Mucosa of rectum (tissue), 2 donors: Measurements from ENCODE around the gene SELE.

Source experiments
- H3K27ac ChIP-seq, 2 donors: one replicate each; pipeline ENCODE4 v1.7.0; 2013; ENCODE audit warnings: inconsistent platforms in 2 of 2, low read depth in 2 of 2, low read length in 2 of 2
- H3K27me3 ChIP-seq, 2 donors: one replicate each; pipeline ENCODE4 v1.7.0; 2013; ENCODE audit warnings: low read length in 2 of 2; ENCODE audit not compliant: control insufficient read depth in 2 of 2, insufficient read depth in 2 of 2
- H3K36me3 ChIP-seq, 2 donors: one replicate each; pipeline ENCODE4 v1.7.0; 2013; ENCODE audit warnings: low read length in 2 of 2; ENCODE audit not compliant: control insufficient read depth in 2 of 2, insufficient read depth in 2 of 2
- H3K4me1 ChIP-seq, 2 donors: one replicate each; pipeline ENCODE4 v1.7.0; 2013; ENCODE audit warnings: low read length in 2 of 2, mild to moderate bottlenecking in 1 of 2; ENCODE audit not compliant: control insufficient read depth in 2 of 2, insufficient read depth in 2 of 2
- H3K4me3 ChIP-seq, 2 donors: one replicate each; pipeline ENCODE4 v1.7.0; 2013; ENCODE audit warnings: low read length in 2 of 2
- H3K9ac ChIP-seq, 2 donors: one replicate each; pipeline ENCODE4 v1.7.0; 2013; ENCODE audit warnings: low read length in 2 of 2, low read depth in 1 of 2, mild to moderate bottlenecking in 1 of 2
- H3K9me3 ChIP-seq, 2 donors: one replicate each; pipeline ENCODE4 v1.7.0; 2013; ENCODE audit warnings: low read length in 2 of 2; ENCODE audit not compliant: control insufficient read depth in 2 of 2
- donor health status: healthy.
- donor health status: Normal muscosa, but diverticular disease.

Gene SELE

GRCh38 chr1:169704797-169705196, 29.1 kb downstream of the SELE start:
- Histone ChIP-seq H3K36me3 (no peaks in the 10 kb centered on the region), H3K27ac (no peak overlapping the region), H3K4me1 (no peaks in the 10 kb centered on the region), H3K4me3 (no peak overlapping the region), H3K9me3 (no peaks in the 10 kb centered on the region), H3K9ac (no peak overlapping the region), H3K27me3 (no peaks in the 10 kb centered on the region)

DNA sequence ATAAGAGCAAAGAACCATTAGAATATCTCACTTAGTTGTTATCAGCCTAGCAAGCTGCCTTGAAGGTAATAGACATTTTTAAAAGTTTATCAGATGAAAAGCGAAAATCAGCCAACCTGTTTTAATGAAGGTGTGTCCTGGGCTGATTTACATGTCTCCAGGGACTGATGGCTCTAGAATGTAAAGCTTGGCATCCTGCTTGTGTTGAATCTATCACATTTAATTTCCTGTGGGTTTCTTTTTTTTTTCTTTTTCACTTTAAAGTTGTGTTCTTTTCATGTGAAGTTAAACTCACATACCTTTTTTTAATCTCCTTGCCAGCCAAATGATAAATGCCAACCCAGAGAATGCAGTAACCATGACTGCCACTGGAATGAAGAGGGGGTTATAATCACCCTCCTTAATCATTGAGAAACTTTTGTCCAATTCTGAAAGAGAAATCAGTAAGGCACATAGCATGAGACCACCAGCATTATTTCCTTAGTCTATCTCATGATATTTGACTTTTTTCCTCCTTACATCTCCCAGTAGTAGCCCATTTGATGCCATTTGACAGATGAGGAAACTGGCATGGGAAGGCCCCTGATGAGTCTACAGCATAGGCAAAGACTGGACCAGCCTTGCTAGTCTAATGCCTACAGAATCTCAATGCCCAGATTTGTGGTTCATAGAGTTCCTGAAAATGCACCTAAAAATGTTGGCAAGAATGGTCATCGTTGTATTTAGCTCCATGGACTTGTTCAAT, 32.4 kb downstream of the SELE start:
- H3K9me3 ChIP-seq, result no peaks in the 10 kb centered on the region
- H3K36me3 ChIP-seq, result no peaks in the 10 kb centered on the region
- H3K4me3 ChIP-seq, result no peak overlapping the region
- H3K4me1 ChIP-seq, result no peaks in the 10 kb centered on the region
- H3K9ac ChIP-seq, result no peak overlapping the region
- H3K27me3 ChIP-seq, result no peaks in the 10 kb centered on the region
- H3K27ac ChIP-seq, result peak overlapping the region in 1 of 2 donors; percentile 6

DNA sequence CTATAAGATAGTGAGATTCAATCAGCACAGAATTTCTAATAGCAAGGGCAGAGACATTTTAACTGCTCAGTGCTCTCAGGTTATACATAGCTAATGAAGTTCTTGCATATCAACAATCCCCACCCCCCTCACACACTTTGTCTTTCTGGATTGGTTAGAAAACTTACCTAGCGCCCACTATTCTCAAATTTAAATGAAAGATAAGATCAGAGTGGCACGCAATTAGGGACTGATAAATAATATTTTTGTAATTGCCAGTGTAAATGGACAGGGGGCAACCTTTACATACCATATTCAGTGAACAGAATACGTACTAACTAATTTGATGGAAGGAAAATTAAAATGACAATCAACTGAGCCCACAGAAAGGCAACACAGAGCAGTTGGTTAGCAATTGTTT, 34.2 kb downstream of the SELE start:
- no peak overlapping the region for H3K4me3 ChIP-seq
- no peaks in the 10 kb centered on the region for H3K9me3 ChIP-seq
- H3K27ac ChIP-seq, result no peak overlapping the region
- H3K9ac ChIP-seq, result no peak overlapping the region
- H3K27me3 ChIP-seq, result no peaks in the 10 kb centered on the region
- no peaks in the 10 kb centered on the region for H3K36me3 ChIP-seq
- H3K4me1 ChIP-seq, result no peaks in the 10 kb centered on the region

DNA sequence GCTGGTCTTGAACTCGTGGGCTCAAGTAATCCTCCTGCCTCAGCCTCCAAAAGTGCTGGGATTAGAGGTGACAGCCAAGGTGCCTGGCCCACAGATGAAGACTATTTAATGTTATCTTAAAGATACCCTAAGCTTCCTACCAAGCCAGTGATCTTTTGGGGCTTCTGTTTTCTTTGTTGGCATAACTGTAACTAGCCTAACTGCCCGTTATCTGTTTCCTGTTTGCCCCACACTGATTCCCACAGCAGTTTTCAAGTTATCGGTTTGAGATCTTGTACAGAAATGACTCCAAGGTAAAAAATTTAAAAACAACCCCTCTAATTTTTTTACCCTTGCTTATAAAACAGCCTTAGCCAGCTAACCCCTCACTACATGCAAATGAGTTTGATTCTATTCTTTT, 34.9 kb downstream of the SELE start:
- Histone ChIP-seq H3K27ac (no peak overlapping the region), H3K4me3 (no peak overlapping the region), H3K4me1 (no peaks in the 10 kb centered on the region), H3K9ac (no peak overlapping the region), H3K9me3 (no peaks in the 10 kb centered on the region), H3K27me3 (no peaks in the 10 kb centered on the region), H3K36me3 (no peaks in the 10 kb centered on the region)

- Histone ChIP-seq H3K9ac (no peak overlapping the region), H3K4me3 (no peak overlapping the region), H3K27ac (peak overlapping the region in 1 of 2 donors; percentile 1), H3K9me3 (no peaks in the 10 kb centered on the region), H3K4me1 (no peaks in the 10 kb centered on the region), H3K27me3 (no peaks in the 10 kb centered on the region), H3K36me3 (no peaks in the 10 kb centered on the region)
These were observed 36.1 kb downstream of the SELE start for GRCh38 chr1:169697755-169698154.

DNA sequence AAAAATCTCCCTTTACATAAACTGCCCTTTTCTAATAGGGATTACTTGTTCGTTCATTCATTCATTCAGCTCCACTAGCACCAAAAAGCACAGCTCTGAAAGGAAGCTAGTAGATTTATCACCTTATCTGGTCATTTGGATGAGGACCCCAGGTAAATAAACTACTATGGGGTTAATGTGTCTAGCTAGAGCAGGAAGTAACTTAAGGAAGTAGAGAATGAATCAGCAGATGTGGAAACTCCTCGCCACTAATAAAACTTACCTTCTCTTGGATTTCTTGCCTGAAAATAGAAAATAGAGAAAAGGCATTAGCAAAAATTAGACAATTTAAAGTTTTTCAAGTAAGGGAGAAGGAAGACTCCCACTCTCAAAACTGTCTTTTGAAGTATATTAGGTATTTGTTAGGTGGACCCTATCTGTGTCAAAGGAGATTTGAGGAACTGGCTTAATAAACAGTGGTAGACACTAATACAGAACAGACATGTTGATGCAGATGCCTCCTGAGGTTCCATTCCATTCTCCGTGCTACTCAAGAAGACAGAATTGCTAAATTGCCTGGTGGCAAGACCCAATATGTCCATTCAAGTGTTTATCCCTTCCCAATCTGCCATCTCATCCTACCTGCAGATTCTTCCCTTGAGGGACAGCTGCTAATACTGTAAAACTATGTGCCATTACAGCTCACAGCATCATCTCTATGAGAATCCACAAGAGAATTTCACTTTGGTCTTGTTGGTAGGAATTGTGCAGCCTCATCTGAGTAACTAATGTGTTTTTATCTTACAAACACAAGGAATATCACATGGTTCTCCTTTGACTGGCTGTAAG, 37.4 kb downstream of the SELE start:
- H3K27me3 ChIP-seq, result no peaks in the 10 kb centered on the region
- no peaks in the 10 kb centered on the region for H3K36me3 ChIP-seq
- no peak overlapping the region for H3K9ac ChIP-seq
- H3K4me1 ChIP-seq, result no peaks in the 10 kb centered on the region
- H3K27ac ChIP-seq, result peak overlapping the region in 1 of 2 donors; percentile 33
- no peaks in the 10 kb centered on the region for H3K9me3 ChIP-seq
- no peak overlapping the region for H3K4me3 ChIP-seq

- no peak overlapping the region for H3K9ac ChIP-seq
- no peaks in the 10 kb centered on the region for H3K36me3 ChIP-seq
- no peak overlapping the region for H3K4me3 ChIP-seq
- no peaks in the 10 kb centered on the region for H3K9me3 ChIP-seq
- no peak overlapping the region for H3K27ac ChIP-seq
- H3K27me3 ChIP-seq, result no peaks in the 10 kb centered on the region
- no peaks in the 10 kb centered on the region for H3K4me1 ChIP-seq
These were observed 39.4 kb downstream of the SELE start for GRCh38 chr1:169694304-169695075.

GRCh38 chr1:169692756-169693460, 41.0 kb downstream of the SELE start:
- Histone ChIP-seq H3K27me3 (no peaks in the 10 kb centered on the region), H3K36me3 (no peaks in the 10 kb centered on the region), H3K4me3 (no peak overlapping the region), H3K9me3 (no peaks in the 10 kb centered on the region), H3K9ac (no peak overlapping the region), H3K27ac (peak overlapping the region in 1 of 2 donors; percentile 3), H3K4me1 (no peaks in the 10 kb centered on the region)

DNA sequence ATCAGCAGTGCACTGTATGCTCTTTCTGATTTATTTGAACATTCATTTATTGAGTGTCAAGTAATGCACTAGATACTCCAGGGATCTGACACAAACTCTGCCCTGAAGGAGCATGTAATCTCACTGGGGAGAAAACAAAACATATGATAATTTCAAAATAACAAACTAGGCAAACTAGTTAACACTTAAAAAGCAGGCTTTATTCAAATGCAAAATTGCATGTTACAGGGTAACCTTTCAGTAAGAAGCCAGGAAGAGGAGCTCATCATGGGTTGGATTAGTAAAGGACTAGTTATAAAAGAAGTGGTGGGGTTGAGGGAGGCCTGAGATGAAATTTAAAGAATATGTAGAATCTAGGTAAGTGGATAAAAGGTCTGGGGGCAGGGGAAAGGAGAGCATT, 43.4 kb downstream of the SELE start:
- Histone ChIP-seq H3K36me3 (no peaks in the 10 kb centered on the region), H3K9me3 (no peaks in the 10 kb centered on the region), H3K4me1 (no peaks in the 10 kb centered on the region), H3K9ac (no peak overlapping the region), H3K27ac (no peak overlapping the region), H3K4me3 (no peak overlapping the region), H3K27me3 (no peaks in the 10 kb centered on the region)
